ENCODE results near the gene AMZ1.

Gene AMZ1, protein sequence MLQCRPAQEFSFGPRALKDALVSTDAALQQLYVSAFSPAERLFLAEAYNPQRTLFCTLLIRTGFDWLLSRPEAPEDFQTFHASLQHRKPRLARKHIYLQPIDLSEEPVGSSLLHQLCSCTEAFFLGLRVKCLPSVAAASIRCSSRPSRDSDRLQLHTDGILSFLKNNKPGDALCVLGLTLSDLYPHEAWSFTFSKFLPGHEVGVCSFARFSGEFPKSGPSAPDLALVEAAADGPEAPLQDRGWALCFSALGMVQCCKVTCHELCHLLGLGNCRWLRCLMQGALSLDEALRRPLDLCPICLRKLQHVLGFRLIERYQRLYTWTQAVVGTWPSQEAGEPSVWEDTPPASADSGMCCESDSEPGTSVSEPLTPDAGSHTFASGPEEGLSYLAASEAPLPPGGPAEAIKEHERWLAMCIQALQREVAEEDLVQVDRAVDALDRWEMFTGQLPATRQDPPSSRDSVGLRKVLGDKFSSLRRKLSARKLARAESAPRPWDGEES

GRCh38 chr7:2687881-2688318 is at the start of gene AMZ1:
AMZ1 (plus strand) TSS chr7:2688202; CDS start chr7:2700452, 12,250 bp downstream.
- no peak for DNase-seq

DNA sequence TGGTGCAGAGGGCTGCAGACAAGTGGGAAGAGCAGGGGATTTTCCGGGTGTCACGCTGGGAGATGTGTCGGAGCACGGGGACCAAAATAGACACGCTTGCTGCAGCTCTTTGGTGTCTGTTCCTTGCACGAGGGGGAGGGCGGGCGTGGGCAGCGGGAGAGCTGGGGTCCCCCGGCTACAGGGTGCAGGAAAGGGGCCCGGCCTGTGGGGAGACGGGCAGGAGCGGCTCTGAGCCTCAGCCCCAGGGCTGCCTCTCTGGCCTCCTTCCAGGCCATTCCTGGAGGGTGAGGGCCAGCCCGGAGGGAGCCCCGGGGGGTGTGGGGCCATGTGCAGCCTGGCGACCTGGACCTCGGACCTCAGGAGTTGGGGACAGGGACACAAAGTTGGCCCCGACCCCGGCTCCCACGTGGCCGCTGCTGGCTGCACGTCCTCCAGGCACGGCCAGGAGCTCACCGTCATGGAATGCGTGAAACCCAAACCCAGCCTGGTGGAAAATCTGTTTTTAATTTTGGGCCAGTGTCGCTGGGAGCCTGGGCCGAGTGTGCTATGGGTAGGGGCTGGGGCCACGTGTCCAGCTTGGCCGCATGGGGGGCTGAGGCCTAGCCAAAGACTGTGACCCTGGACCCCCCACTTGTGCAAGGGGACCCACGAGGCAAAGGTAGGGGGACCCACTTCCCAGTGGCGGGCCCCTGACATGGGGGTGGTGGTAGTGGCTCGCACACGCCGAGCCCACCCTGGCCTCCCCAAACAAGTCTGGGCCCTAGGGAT is 49.6 kb upstream of the AMZ1 start:
- peak; percentile 91 for DNase-seq

DNA sequence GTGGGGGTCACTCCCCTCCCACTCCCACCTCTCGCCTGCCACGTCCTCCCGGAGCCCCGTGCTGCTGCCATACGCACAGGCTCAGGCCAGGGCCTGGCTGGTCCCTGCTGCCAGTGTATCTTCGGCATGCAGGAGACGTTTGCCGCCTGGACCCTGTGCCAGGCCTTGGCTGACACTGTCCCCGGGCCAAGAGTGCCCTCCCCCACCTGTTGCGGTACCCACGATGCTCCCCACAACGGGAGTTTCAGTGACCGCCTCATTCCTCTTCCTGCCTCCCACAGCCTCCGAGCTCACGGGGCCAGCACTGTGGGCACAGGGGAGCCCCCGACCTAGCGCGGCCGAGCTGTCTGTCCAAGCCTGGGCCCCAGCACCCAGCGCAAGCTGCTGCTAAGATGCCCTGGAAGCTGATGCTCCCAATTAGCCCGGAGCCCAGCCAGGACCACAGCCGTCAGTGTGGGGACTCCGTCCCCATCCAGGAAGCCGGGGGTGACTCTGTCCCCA is 48.8 kb upstream of the AMZ1 start:
- DNase-seq: no peak

DNA sequence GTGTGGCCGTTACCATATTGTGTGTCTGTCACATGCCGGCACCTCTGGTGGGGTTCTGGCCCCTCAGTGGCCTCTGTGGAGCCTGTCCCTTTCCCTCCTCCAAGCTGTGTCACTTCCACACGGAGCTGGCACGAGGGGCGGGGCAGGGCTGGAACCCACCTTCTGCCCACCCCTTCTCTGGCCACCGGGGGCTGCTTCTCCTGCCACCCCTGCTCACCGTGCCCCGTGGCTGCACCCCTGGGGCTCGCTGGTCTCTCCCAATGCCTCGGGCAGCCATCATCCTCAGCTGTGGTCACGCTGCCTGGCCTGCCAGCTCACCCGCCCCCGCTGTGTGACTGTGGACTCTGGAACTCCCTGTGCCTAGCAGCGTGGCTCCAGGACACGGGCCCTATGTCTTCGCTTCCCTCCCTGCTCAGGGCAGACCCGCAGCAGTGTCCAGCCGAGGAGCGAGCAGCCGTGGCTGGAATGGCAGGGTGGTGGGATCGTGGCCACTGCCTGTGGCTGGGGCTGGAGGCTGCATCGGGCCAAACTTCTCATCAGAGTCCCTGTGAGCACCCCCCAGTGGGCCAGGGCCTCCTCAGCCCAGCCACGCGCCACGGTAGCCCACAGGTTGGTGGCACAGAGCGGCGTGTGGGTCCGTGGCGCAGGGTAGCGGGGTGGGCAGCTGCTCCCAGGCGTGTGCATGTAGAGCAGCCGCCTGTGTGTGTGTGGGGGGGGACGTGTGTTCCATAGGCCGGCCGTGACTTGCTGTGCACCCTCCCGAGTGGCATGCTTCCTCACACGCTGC is 48.1 kb upstream of the AMZ1 start:
- no peak for DNase-seq

DNA sequence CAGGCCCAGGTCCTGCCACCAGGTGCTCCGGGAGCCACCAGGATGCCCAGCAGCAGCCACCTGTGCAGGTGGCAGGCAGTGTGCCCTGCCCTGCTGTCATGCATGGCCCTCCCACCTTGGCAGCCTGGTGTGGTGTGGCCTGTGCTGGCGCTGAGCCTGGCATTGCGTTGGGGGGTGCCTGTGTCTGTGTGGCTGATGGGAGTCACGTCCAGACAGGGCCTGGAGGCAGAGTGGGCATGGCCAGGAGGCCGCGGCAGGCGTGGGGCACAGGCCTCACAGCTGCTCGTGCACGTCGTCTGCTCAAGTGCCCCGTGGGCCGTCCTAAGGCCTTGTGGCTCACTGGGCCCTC is 47.5 kb upstream of the AMZ1 start:
- no peak for DNase-seq

GRCh38 chr7:2640846-2641316 is 47.1 kb upstream of the AMZ1 start:
- DNase-seq: no peak

DNA sequence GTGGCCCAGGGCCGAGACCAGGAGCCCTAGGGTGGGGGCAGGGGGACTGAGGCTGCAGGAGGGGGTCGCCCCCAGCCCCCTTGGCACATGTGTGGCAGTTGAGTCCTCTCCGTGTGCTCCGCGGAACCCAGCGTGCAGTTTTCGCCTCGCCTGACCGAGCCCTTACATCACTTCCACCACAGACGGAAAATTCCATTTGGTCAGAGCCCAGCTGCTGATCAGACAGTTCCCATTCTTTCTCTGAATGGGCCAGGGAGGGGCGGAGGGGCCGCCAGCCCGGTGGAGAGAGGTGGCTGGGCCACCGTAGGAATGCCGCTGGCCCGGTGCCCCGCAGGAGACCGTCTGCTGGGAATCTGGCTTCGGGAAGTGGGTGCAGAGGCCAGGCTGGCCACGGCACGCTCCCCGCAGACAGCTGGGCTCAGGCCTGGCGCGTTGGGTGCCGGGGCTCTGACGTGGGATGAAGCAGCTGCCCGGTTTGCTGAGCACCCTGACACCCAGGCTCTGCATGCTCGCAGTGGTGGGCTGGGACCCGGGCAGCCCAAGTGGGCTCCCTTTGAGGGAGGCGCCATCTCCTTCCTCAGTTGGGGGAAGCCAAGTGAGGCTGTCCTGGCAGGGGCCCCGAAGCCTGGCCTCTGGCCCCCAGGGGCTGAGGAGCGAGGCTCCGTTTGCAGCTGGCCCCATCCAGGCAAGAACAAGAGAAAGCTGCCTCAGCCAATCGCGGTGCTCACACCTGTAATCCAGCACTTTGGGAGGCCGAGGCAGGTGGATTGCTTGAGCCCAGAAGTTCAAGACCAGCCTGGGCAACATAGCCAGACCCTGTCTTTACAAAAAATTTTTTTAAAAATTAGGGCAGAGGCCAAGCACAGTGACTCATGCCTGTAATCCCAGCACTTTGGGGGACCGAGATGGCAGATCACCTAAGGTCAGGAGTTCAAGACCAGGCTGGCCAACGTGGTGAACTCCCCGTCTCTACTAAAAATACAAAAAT is 46.3 kb upstream of the AMZ1 start:
- DNase-seq: peak; percentile 97

GRCh38 chr7:2643386-2644219 is 44.4 kb upstream of the AMZ1 start:
- DNase-seq: no peak

- DNase-seq: no peak
Observed at GRCh38 chr7:2644220-2644561, 43.8 kb upstream of the AMZ1 start.

DNA sequence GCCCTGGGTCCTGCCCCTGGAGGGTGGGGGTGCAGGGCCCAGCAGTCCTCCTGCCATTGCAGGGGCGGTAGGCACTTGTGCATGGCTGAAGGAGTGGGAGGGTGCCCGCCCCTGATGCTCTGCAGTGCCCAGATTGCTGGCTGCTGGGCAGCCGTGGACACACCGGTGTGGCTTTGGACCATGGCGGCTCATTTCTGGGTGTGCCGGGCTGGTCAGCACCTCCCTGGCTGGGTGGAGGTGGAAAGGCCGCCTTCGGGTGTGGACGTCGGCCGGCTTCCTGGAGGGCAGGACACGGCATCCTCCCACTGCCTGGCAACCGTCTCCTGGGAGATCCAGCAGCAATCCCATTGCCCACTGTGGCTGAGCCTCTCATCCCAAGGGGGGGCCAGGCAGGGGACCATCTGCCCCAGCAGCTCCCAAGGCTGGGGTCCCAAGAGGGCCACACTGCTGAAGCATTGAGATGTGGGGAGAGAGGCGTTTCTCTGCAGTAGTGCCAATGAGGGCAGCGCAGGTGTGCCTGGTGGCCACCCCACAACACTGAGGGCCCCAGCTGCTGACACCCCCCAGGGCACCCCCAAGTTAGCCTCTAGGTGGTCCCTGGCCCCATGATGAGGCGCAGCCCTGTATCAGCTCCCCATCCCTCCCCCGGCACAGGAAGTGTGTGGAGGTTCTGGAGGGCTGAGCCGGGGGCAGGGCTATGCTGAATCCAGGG is 43.3 kb upstream of the AMZ1 start:
- DNase-seq: no peak

DNA sequence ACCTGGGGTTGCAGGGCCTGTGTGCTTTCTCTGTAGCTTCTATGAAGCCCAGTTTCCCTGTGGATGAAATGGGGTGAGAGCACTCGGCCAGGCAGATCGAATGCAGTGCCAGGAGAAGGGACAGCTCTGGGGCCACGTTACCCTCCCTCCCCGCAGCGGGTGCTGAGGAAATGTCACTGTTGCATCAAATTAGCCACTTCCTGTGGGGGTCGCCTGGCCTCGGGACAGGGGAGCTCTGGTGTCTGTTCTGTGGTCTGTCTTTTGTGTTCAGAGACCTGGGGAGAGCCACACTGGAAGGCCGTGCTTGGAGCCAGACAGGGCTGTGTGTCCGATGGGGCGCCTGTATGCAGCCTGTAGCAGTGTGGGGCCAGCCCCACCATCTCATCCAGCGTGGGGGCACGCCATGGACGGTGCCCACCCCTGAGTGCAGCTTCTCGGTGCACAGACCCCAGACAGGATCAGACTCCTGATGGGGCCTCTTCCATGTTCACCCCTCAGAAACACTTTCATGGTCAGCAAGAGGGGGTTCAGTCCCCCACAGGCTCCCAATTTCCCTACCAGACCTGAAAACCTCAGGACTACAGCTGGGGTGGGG is 42.6 kb upstream of the AMZ1 start:
- DNase-seq: peak; percentile 49

DNA sequence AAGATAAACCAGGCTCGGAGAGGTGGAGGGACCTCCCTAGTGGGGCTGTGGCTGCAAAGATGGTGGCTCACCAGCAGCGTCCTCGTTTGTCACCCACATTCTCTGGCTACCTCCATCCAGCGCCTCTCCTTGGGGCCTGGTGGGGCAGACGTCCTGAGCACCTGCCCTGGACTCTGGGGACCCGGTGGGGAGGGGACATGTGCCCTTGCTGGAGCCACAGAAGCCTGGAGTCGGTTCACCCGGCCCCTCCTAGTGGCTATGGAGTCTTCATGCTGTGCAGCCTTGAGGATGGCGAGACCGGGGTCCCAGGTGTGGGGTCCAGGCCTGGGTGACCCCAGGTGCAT is 41.7 kb upstream of the AMZ1 start:
- no peak for DNase-seq

- DNase-seq: no peak
Observed at GRCh38 chr7:2646680-2647571, 41.1 kb upstream of the AMZ1 start.

DNA sequence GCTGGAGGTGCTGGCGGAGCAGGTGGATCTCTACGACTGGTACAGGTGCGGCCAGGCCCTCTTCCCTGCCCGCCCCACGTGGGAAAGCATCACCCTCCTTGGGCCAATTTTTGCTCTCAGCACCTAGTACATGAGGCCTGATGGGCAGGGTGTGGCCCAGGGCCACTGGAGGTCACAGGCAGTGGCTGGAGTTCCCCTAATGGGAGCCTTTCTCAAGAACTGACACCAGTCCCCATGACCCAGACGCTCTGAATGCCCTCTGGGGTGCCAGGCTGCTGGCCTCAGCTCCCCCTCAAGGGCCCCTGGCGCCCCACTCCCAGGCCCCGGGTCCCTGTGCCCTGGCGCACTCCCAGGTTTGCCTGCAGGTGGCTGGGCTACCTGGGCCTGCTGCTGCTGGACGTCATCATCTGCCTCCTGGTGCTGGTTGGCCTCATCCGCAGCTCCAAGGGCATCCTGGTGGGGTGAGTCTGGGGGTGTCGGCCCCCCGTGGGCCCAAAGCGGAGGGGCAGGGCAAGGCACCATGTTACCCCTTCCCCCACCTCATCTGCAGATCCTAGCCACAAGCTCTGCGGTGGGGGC is 40.3 kb upstream of the AMZ1 start:
- no peak for DNase-seq

GRCh38 chr7:2649139-2649838 is 38.7 kb upstream of the AMZ1 start:
- no peak for DNase-seq

DNA sequence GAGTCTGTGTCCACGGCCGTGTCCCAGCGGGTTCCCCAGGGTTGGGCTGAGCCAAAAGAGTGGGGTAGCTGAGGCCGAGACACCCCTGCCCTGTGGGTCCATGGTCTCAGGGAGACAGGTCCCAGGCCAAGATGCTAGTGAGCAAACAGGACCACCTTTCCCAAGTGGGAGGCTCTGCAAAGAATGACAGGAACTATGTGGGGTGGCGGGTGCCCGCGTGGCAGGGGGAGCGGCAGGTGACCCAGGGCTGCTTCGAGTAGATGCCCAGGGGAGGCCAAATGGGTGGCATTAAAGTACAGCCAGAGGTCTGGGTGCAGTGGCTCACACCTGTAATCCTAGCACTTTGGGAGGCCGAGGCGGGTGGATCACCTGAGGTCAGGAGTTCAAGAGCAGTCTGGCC is 38.0 kb upstream of the AMZ1 start:
- DNase-seq: no peak

GRCh38 chr7:2650451-2650850 is 37.6 kb upstream of the AMZ1 start:
- DNase-seq: no peak

DNA sequence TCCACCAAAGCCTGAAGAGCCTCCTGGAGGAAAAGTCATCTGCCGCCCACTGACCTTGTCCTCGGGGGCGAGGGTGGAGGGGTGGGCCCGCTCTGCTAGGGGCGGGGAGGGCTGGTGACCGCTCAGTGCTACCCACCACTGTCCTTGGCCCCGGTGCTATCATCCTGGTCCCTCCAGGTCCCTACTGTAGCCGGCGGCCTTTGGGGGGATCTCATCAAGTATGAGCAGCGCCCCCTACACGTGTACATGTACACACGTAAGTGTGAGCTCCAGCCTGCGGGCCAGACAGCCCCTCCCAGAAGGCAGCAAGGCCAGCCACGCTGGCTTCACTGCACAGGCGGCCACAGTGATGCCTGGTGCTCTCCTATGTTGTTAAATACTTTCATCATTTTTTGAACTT is 36.7 kb upstream of the AMZ1 start:
- DNase-seq: no peak

All from fibroblast of upper back skin (primary cell).